Kidney glomerular epithelial cell (primary cell): Measurements from ENCODE around the gene MNX1.

Source experiments
- DNase-seq: peaks from one replicate; lab custom pipeline; 2025; lab: John Stamatoyannopoulos, UW

Gene MNX1

DNA sequence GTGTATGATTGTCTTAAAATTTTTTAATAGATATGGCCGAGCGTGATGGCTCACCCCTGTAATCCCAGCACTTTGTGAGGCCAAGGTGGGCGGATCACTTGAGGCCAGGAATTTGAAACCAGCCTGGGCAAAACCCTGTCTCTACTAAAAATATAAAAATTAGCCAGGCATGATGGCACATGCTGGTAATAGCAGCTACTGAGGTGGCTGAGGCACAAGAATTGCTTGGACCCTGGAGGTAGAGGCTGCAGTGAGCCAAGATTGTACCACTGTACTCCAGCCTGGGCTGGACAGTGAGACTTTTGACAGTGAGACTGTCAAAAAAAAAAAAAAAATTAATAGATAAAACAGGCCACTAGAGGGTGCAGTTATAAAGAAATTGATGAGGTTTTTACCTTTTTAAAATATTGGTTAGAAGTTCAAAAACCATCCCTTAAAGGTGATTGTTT, 40.5 kb downstream of the MNX1 start:
- no peak for DNase-seq

DNA sequence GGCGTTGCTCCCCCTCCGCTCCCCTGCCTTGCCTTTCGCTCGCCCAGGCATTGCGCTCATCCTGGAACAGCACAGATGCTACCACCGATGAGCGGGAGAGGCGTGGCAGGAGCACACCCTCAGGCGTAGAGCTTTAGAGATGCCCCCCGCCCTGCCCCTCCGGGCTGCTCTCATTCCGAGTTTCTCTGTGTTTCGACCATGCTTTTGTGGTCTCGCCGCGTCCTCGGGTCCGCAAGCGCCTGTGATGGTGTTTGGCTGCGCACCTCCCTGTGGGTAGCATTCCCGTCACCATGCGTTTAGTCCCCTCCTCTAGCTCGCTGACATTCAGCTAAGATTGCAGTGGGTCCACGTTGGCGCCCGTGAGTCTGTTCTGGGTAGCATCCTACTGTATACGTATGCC, 42.3 kb downstream of the MNX1 start:
- no peak for DNase-seq

DNA sequence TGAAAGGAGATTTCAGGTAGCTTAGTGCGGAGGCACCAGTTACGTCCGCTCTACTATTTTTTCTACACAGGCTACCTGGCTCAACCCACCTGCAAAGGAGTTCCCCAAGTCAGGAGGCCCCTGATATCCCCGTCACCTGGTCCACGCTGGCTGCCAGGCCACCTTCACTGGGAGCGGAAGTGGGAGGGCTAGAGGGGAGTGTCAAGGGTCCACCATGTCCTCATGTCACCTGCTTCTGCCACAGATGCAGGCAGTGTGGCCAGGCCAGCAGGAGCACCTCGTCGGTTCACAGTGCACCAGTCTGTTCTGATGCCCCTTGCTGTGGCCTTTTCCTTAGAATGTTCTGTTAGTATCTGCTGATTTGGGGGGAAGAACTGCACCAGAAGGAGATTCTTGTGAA, 44.1 kb downstream of the MNX1 start:
- no peak for DNase-seq

DNA sequence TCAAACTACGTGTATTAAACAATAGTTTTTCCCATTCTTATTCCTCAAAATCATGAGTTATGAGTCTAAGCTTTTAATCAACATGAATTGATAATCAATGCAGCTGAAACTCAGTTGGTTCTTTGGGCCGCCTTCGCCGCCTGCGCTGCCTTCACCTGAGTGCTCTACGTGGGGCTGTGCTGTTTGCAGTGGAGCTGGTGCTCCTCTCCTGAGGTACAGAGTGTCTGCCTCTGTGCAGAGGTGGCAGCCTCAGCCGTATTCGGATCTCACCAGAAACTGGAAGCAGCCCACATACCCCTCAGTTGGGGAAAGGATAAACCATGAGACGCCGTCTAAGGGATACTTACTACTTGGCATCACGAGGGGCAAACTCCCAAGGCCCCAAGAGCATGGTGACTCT, 45.5 kb downstream of the MNX1 start:
- no peak for DNase-seq

DNA sequence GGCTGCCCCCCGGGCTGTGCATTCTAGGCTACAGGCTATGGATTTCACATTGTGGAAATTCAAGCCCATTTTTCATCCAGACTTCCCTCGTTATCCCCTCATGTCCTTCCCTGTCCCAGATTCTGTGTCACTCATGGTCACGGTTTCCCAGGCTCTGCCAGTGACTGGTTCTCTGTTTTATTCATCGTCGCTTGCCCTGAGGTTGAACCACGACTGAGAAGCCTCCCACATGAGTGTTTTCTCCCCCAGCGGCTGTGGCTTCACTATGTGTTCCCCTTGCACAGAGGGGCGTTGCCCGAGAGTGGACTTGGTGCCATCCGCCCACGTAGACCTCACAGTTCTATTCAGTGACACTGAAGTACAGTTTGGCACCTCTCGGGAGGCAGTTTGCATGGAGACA, 47.0 kb downstream of the MNX1 start:
- no peak for DNase-seq

DNA sequence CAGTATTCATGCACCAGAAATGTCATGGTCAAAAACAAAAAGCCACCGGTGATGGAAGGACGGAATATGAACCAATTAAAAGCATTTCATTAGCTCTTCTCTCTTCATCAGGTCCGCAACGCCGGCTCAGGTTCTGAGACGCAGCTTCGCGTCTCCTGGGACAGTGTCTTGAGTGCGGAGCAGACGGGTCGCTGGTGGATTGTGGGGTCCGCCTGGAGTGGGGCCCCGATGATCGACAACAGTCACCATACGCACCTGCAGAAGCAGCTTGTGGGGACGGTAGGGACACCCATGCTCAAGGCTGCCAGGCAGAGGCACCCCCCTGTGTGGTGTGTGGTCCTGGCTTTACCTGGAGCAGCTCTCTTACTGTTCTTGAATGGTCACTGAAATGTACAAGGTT, 47.6 kb downstream of the MNX1 start:
- no peak for DNase-seq

DNA sequence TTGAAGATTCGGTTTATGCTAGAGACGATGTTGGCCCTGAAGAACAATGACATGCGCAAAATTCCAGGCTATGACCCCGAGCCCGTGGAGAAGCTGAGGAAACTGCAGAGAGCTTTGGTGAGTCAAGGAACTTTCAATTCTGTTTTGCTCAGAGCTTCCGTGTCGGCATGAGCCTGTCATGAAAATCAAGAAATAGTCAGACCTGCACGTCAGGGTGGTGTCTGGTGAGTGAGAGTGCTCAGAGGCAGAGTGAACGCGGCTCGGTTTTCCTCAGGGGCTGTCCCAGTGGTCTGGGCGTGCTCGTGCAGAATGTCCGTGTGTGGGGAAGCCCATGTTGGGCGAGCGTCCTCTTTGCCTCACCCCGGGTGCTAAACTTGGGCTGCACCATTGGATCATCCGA, 48.3 kb downstream of the MNX1 start:
- no peak for DNase-seq

DNA sequence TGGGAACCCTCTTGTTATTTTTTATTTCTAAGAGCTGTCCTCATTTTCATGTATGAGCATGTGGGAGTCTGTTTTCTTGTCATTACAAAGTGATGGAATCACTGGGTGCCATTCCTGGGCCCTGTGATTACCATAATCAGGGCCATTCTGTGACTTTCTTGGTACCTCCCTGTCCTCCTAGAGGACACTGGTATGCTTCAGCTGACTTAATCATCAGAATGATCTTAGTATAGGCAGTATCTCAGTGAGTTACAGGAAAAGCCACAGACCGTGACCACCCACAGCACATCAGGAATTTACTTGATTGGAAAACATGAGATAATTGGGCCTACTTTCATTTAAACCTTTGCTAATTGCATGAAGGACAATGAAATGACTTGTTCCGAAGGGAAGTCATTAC, 53.7 kb downstream of the MNX1 start:
- peak; percentile 35 for DNase-seq

DNA sequence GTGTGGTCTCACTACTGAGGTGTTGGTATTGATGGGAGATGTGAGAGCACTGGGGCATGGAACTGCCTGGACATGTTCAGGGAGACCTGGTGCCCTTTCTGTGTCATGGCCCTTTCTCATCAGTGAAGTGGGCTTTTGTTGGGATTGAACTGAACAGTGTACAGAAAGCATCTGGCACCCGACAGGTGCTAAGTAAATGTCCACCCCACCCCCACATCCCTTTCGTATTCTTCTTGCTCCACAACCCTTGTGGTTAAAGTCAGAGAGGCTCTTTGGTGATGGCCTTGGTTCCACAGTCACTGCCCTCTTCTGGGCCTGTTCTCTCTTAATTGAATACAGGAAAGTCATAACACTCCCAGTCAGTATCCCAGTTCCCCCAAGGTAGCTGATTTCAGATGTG, 55.5 kb downstream of the MNX1 start:
- no peak for DNase-seq
